ENCODE measurements around the gene SLC12A9. TPM values are rescaled to one million over a fixed set of nuclear protein-coding genes. Genes with fewer than 3 reads are reported as not detected.

The SLC12A9 gene
- total and polyA plus RNA-seq, 2 of the 8 experiments (the other 6 are each of a cell fraction or from before 2014, with no cell fraction given) = 31.4 to 40.1 TPM

GRCh38 chr7:100863406-100863950 is 11.0 kb downstream of the SLC12A9 start:
- Histone ChIP-seq H3K79me1 (ENCODE audit: low read depth, low read length) (peaks cover 5% of the 10 kb centered on the region), H4K5ac (ENCODE audit: insufficient read length, low read depth, low read length) (no peak overlapping the region), H3K56ac (replicated peaks; ENCODE audit: insufficient read length, low read depth, low read length) (no peak overlapping the region), H2AFZ (ENCODE audit: low read length) (no peak overlapping the region), H3K23ac (ENCODE audit: insufficient read length) (no peak overlapping the region), H3K4ac (replicated peaks; ENCODE audit: insufficient read length, low read depth, low read length) (no peak overlapping the region), H3K18ac (ENCODE audit: extremely low read depth, low read length) (no peak overlapping the region), H3K4me2 (ENCODE audit: insufficient read depth in 1 of 2, low read depth in 2 of 2, low read length in 2 of 2) (no peak overlapping the region), H3K27me3 (replicated peaks in 1 of 4; ENCODE audit: control insufficient read depth in 3 of 4, extremely low read depth in 1 of 4, insufficient read depth in 3 of 4, low read length in 3 of 4) (no peaks in the 10 kb centered on the region), H2BK5ac (ENCODE audit: low read depth, low read length) (no peak overlapping the region), H3K14ac (ENCODE audit: insufficient read length) (no peak overlapping the region), H2BK15ac (ENCODE audit: low read length) (no peak overlapping the region), H2AK5ac (ENCODE audit: low read depth, low read length) (no peak overlapping the region), H3K9ac (replicated peaks in 1 of 4; ENCODE audit: extremely low read depth in 1 of 4, low read depth in 3 of 4, low read length in 3 of 4) (no peak overlapping the region), H4K20me1 (replicated peaks in 1 of 2; ENCODE audit: control insufficient read depth in 1 of 2, insufficient read depth in 2 of 2, low read length in 2 of 2) (peaks cover 0 to 6% of the 10 kb centered on the region in 2 experiments), H3K36me3 (ENCODE audit: control insufficient read depth in 2 of 4, insufficient read depth in 4 of 4, low read length in 3 of 4) (peaks cover 6 to 22% (median 11%) of the 10 kb centered on the region in 4 experiments; a peak in 7 of 8 replicates), H2BK120ac (replicated peaks; ENCODE audit: low read depth, low read length) (no peak overlapping the region), H2BK12ac (ENCODE audit: low read depth, low read length) (no peak overlapping the region), H3K4me1 (replicated peaks in 1 of 4; ENCODE audit: control insufficient read depth in 3 of 4, insufficient read depth in 4 of 4, low read length in 3 of 4) (peaks cover 2 to 13% (median 11%) of the 10 kb centered on the region in 4 experiments), H3K27ac (ENCODE audit: low read depth, low read length) (no peak overlapping the region), H4K8ac (ENCODE audit: extremely low read depth, insufficient read depth, low read length) (no peak overlapping the region), H4K91ac (replicated peaks; ENCODE audit: insufficient read length, low read length) (no peak overlapping the region), H3K4me3 (ENCODE audit: extremely low read depth in 1 of 4, insufficient read depth in 2 of 4, low read depth in 3 of 4, low read length in 4 of 4) (no peak overlapping the region), H3K9me3 (ENCODE audit: insufficient read depth in 2 of 2, low read depth in 1 of 2, low read length in 1 of 2) (no peaks in the 10 kb centered on the region), H3K23me2 (ENCODE audit: low read depth, low read length) (peaks cover 6% of the 10 kb centered on the region; the same call in 1 of the 2 replicates), H2BK20ac (ENCODE audit: low read length) (no peak overlapping the region), H3K79me2 (ENCODE audit: control insufficient read depth in 1 of 2, insufficient read depth in 2 of 2, low read length in 2 of 2) (peaks cover 0 to 11% of the 10 kb centered on the region in 2 experiments; a peak in 3 of 4 replicates)
- POLR2A ChIA-PET (ENCODE audit: partially characterized antibody) = interaction anchor here (0.8 to 2.1 kb wide), 5 partner anchors 8 to 60 kb away, joined by 3 to 10 read pairs (median 3); no protein-coding TSS in a partner anchor
- DNase-seq (ENCODE audit: low read depth in 1 of 2, low spot score in 2 of 2) = no peak
- CTCF ChIA-PET (ENCODE audit: partially characterized antibody) = interaction anchor here (1.4 to 4.5 kb wide), 3 partner anchors 7 to 172 kb away, joined by 4 to 25 read pairs (median 8); no protein-coding TSS in a partner anchor
- no peak for FAIRE-seq
- WGBS, 2 experiments (ENCODE audit: extremely low coverage in 1 of 2, insufficient coverage in 1 of 2, insufficient read length in 1 of 2, insufficient replicate concordance in 2 of 2, low coverage in 1 of 2, low lambda C conversion rate in 2 of 2, missing lambda C conversion rate in 1 of 2) = 89% methylated on average over 10 of the region's 10 CpGs; no CpG with 5 or more reads in 1 of the 2 experiments
- TF ChIP-seq SIRT6 (IDR thresholded peaks at IDR 0.05; ENCODE audit: low read length) (no peak), CTCF (IDR thresholded peaks at IDR 0.05; ENCODE audit: control extremely low read depth in 1 of 3, insufficient read depth in 1 of 3, low read depth in 1 of 3, low read length in 3 of 3) (no peak), TCF12 (IDR thresholded peaks at IDR 0.05; ENCODE audit: low read depth, low read length) (no peak), HDAC2 (IDR thresholded peaks at IDR 0.05; ENCODE audit: borderline replicate concordance in 1 of 2, low read depth in 2 of 2, low read length in 2 of 2) (no peak), CHD2 (IDR thresholded peaks at IDR 0.05; ENCODE audit: low read length) (no peak), EZH2 (IDR thresholded peaks at IDR 0.05; ENCODE audit: low read depth, low read length, severe bottlenecking) (no peak), ATF2 (IDR thresholded peaks at IDR 0.05; ENCODE audit: low read length) (no peak), RXRA (IDR thresholded peaks at IDR 0.05; ENCODE audit: insufficient read depth, low read depth, low read length) (no peak)
